Measurements from ENCODE around the gene MID2.

- TF ChIP-seq CTCF (conservative IDR thresholded peaks at IDR 0.05; ENCODE audit: low read depth, low read length) (no peak), EZH2 (IDR thresholded peaks at IDR 0.05; ENCODE audit: borderline replicate concordance, low read depth, low read length, poor library complexity, severe bottlenecking) (no peak)
Measured at GRCh38 chrX:107823456-107823855, 2.2 kb upstream of the MID2 start.
